ENCODE results near the gene OSBP2.

Gene OSBP2

GRCh38 chr22:30891443-30891755 is 196.7 kb downstream of the OSBP2 start:
- no peaks in the 10 kb centered on the region for H3K9me3 ChIP-seq (ENCODE audit: control insufficient read depth, low read length)
- no peak overlapping the region for H3K9ac ChIP-seq
- H3K4me1 ChIP-seq: no peaks in the 10 kb centered on the region
- no peak for TF ChIP-seq CTCF (IDR thresholded peaks at IDR 0.05)
- no peak overlapping the region for H3K27ac ChIP-seq
- H2AFZ ChIP-seq: no peak overlapping the region
- H3K4me3 ChIP-seq (ENCODE audit: low read depth, low read length): no peak overlapping the region
- no peaks in the 10 kb centered on the region for H3K79me2 ChIP-seq
- no peaks in the 10 kb centered on the region for H3K36me3 ChIP-seq (ENCODE audit: control insufficient read depth, insufficient read depth, low read length)
- no peak overlapping the region for H3K4me2 ChIP-seq (ENCODE audit: low read length)
- H3K27me3 ChIP-seq (ENCODE audit: control insufficient read depth, insufficient read depth, low read length): no peaks in the 10 kb centered on the region

GRCh38 chr22:30891781-30892180 is 197.1 kb downstream of the OSBP2 start:
- no peak overlapping the region for H3K4me2 ChIP-seq (ENCODE audit: low read length)
- no peaks in the 10 kb centered on the region for H3K4me1 ChIP-seq
- no peaks in the 10 kb centered on the region for H3K27me3 ChIP-seq (ENCODE audit: control insufficient read depth, insufficient read depth, low read length)
- no peaks in the 10 kb centered on the region for H3K9me3 ChIP-seq (ENCODE audit: control insufficient read depth, low read length)
- H3K36me3 ChIP-seq (ENCODE audit: control insufficient read depth, insufficient read depth, low read length): no peaks in the 10 kb centered on the region
- no peak overlapping the region for H3K9ac ChIP-seq
- no peak overlapping the region for H2AFZ ChIP-seq
- no peak for TF ChIP-seq CTCF (IDR thresholded peaks at IDR 0.05)
- H3K4me3 ChIP-seq (ENCODE audit: low read depth, low read length): no peak overlapping the region
- H3K27ac ChIP-seq: no peak overlapping the region
- H3K79me2 ChIP-seq: no peaks in the 10 kb centered on the region

GRCh38 chr22:30892286-30892685 is 197.6 kb downstream of the OSBP2 start:
- Histone ChIP-seq H3K4me3 (ENCODE audit: low read depth, low read length) (no peak overlapping the region), H3K9ac (no peak overlapping the region), H2AFZ (no peak overlapping the region), H3K9me3 (ENCODE audit: control insufficient read depth, low read length) (no peaks in the 10 kb centered on the region), H3K36me3 (ENCODE audit: control insufficient read depth, insufficient read depth, low read length) (no peaks in the 10 kb centered on the region), H3K27ac (no peak overlapping the region), H3K4me1 (no peaks in the 10 kb centered on the region), H3K27me3 (ENCODE audit: control insufficient read depth, insufficient read depth, low read length) (no peaks in the 10 kb centered on the region), H3K4me2 (ENCODE audit: low read length) (no peak overlapping the region), H3K79me2 (no peaks in the 10 kb centered on the region)
- TF ChIP-seq CTCF (IDR thresholded peaks at IDR 0.05): no peak

GRCh38 chr22:30892731-30893221 is 198.1 kb downstream of the OSBP2 start:
- H3K4me2 ChIP-seq (ENCODE audit: low read length): no peak overlapping the region
- no peak for TF ChIP-seq CTCF (IDR thresholded peaks at IDR 0.05)
- no peak overlapping the region for H3K9ac ChIP-seq
- no peaks in the 10 kb centered on the region for H3K4me1 ChIP-seq
- no peak overlapping the region for H2AFZ ChIP-seq
- H3K79me2 ChIP-seq: no peaks in the 10 kb centered on the region
- H3K36me3 ChIP-seq (ENCODE audit: control insufficient read depth, insufficient read depth, low read length): no peaks in the 10 kb centered on the region
- H3K27me3 ChIP-seq (ENCODE audit: control insufficient read depth, insufficient read depth, low read length): no peaks in the 10 kb centered on the region
- no peak overlapping the region for H3K27ac ChIP-seq
- H3K9me3 ChIP-seq (ENCODE audit: control insufficient read depth, low read length): no peaks in the 10 kb centered on the region
- H3K4me3 ChIP-seq (ENCODE audit: low read depth, low read length): no peak overlapping the region

GRCh38 chr22:30893434-30894370 is 199.0 kb downstream of the OSBP2 start:
- Histone ChIP-seq H3K4me1 (no peaks in the 10 kb centered on the region), H3K36me3 (ENCODE audit: control insufficient read depth, insufficient read depth, low read length) (no peaks in the 10 kb centered on the region), H3K9me3 (ENCODE audit: control insufficient read depth, low read length) (no peaks in the 10 kb centered on the region)

More at GRCh38 chr22:30893434-30894370, 199.0 kb downstream of the OSBP2 start:
- Histone ChIP-seq H3K27me3 (ENCODE audit: control insufficient read depth, insufficient read depth, low read length) (no peaks in the 10 kb centered on the region), H3K27ac (no peak overlapping the region), H3K79me2 (no peaks in the 10 kb centered on the region), H2AFZ (no peak overlapping the region), H3K4me2 (ENCODE audit: low read length) (no peak overlapping the region), H3K4me3 (ENCODE audit: low read depth, low read length) (no peak overlapping the region), H3K9ac (no peak overlapping the region)
- TF ChIP-seq CTCF (IDR thresholded peaks at IDR 0.05): no peak
